ENCODE data around the gene DISC1. TPM values are rescaled to one million over a fixed set of nuclear protein-coding genes. Genes with fewer than 3 reads are reported as not detected.

Gene DISC1
- total and polyA plus RNA-seq, 2 of the 13 experiments (the other 11 are each of a cell fraction or from before 2014, with no cell fraction given) = 4.2 to 4.6 TPM

- WGBS (ENCODE audit: low lambda C conversion rate) = 92% methylated on average over 2 of the region's 4 CpGs
Measured at GRCh38 chr1:232029315-232029714, 402.7 kb downstream of the DISC1 start.

GRCh38 chr1:232031156-232031555 is 404.6 kb downstream of the DISC1 start:
- no peaks in the 10 kb centered on the region for H3K9me3 ChIP-seq (ENCODE audit: low read length)
- no peaks in the 10 kb centered on the region for H3K79me2 ChIP-seq (ENCODE audit: insufficient read depth, low read length)
- no TSS peak for BruUV-seq (replicated peaks)
- POLR2A ChIA-PET = no interaction called here
- ATAC-seq (no peak), FAIRE-seq (no peak), DNase-seq (ENCODE audit: low spot score) (no peak)
- no peaks in the 10 kb centered on the region for H3K4me1 ChIP-seq (ENCODE audit: insufficient read depth, low read length)
- in situ Hi-C loops (cut with HindIII; ENCODE audit: extremely low pct_ligation_motif_present, low pct_unique_long_range_greater_than_20kb) = no loop called here
- no peak overlapping the region for H3K27ac ChIP-seq (ENCODE audit: extremely low read length, insufficient read depth, low read length)
- no peak overlapping the region for H3K4me2 ChIP-seq (ENCODE audit: low read depth, low read length)
- intact Hi-C loops (cut with micrococcal nuclease; ENCODE audit: unreplicated experiment) = no loop called here
- H4K20me1 ChIP-seq (ENCODE audit: insufficient read depth, low read length) = no peaks in the 10 kb centered on the region
- no peaks in the 10 kb centered on the region for H3K27me3 ChIP-seq (ENCODE audit: control insufficient read depth in 1 of 2, insufficient read depth in 2 of 2, low read length in 2 of 2)
- CTCF ChIA-PET (ENCODE audit: low intra/inter-chr PET ratio, low total read pairs) = no interaction called here
- no peaks in the 10 kb centered on the region for H3K36me3 ChIP-seq (replicated peaks in 1 of 2; ENCODE audit: control insufficient read depth in 1 of 2, insufficient read depth in 2 of 2, low read length in 2 of 2)
- H3K4me3 ChIP-seq (replicated peaks in 1 of 3; ENCODE audit: insufficient read depth in 1 of 3, low read depth in 2 of 3, low read length in 3 of 3) = no peak overlapping the region
- H2AFZ ChIP-seq (ENCODE audit: low read length) = no peak overlapping the region
- H3K9ac ChIP-seq (ENCODE audit: insufficient read depth, low read depth, low read length) = no peak overlapping the region
- no peak for TF ChIP-seq IRX3 (CRISPR knock-in tag; IDR thresholded peaks at IDR 0.05; ENCODE audit: borderline replicate concordance, low read depth)

More at GRCh38 chr1:232029315-232029714, 402.7 kb downstream of the DISC1 start:
- H3K9me3 ChIP-seq (ENCODE audit: low read length) = no peaks in the 10 kb centered on the region
- DNase-seq (ENCODE audit: low spot score) (no peak), FAIRE-seq (no peak), ATAC-seq (no peak)
- BruUV-seq (replicated peaks) = no TSS peak
- TF ChIP-seq ARNTL (CRISPR knock-in tag; IDR thresholded peaks at IDR 0.05) = no peak
- no peak for TF ChIP-seq MTF2 (CRISPR knock-in tag; IDR thresholded peaks at IDR 0.05; ENCODE audit: borderline replicate concordance)
- TF ChIP-seq ESRRA (CRISPR knock-in tag; IDR thresholded peaks at IDR 0.05; ENCODE audit: low read depth) = no peak
- no peak for TF ChIP-seq TIGD3 (CRISPR knock-in tag; IDR thresholded peaks at IDR 0.05; ENCODE audit: borderline replicate concordance)
- TF ChIP-seq TAF1 (CRISPR knock-in tag; IDR thresholded peaks at IDR 0.05) = no peak
- no peak for TF ChIP-seq HOXA7 (CRISPR knock-in tag; IDR thresholded peaks at IDR 0.05)
- TF ChIP-seq ELF3 (CRISPR knock-in tag; IDR thresholded peaks at IDR 0.05) = no peak
- TF ChIP-seq GABPB1 (CRISPR knock-in tag; IDR thresholded peaks at IDR 0.05) = no peak
- TF ChIP-seq YEATS2 (CRISPR knock-in tag; IDR thresholded peaks at IDR 0.05; ENCODE audit: borderline replicate concordance) = no peak
- TF ChIP-seq ZNF781 (CRISPR knock-in tag; IDR thresholded peaks at IDR 0.05; ENCODE audit: borderline replicate concordance, not compliant biosample characterization) = no peak
- TF ChIP-seq GLI4 (CRISPR knock-in tag; IDR thresholded peaks at IDR 0.05; ENCODE audit: borderline replicate concordance) = no peak
- no peak for TF ChIP-seq ZNF775 (CRISPR knock-in tag; IDR thresholded peaks at IDR 0.05; ENCODE audit: borderline replicate concordance)
- TF ChIP-seq JUN (CRISPR knock-in tag; IDR thresholded peaks at IDR 0.05) = no peak
- TF ChIP-seq ZNF556 (CRISPR knock-in tag; IDR thresholded peaks at IDR 0.05; ENCODE audit: borderline replicate concordance) = no peak
- no peak for TF ChIP-seq ZNF501 (CRISPR knock-in tag; IDR thresholded peaks at IDR 0.05)
- no peaks in the 10 kb centered on the region for H3K36me3 ChIP-seq (replicated peaks in 1 of 2; ENCODE audit: control insufficient read depth in 1 of 2, insufficient read depth in 2 of 2, low read length in 2 of 2)
- in situ Hi-C loops (cut with HindIII; ENCODE audit: extremely low pct_ligation_motif_present, low pct_unique_long_range_greater_than_20kb) (no loop called here), intact Hi-C loops (cut with micrococcal nuclease; ENCODE audit: unreplicated experiment) (no loop called here)
- H3K27ac ChIP-seq (ENCODE audit: extremely low read length, insufficient read depth, low read length) = no peak overlapping the region
- no peaks in the 10 kb centered on the region for H4K20me1 ChIP-seq (ENCODE audit: insufficient read depth, low read length)
- ChIA-PET CTCF (ENCODE audit: low intra/inter-chr PET ratio, low total read pairs) (no interaction called here), POLR2A (no interaction called here)
- no peaks in the 10 kb centered on the region for H3K27me3 ChIP-seq (ENCODE audit: control insufficient read depth in 1 of 2, insufficient read depth in 2 of 2, low read length in 2 of 2)
- no peak overlapping the region for H2AFZ ChIP-seq (ENCODE audit: low read length)
- H3K4me2 ChIP-seq (ENCODE audit: low read depth, low read length) = no peak overlapping the region
- no peaks in the 10 kb centered on the region for H3K79me2 ChIP-seq (ENCODE audit: insufficient read depth, low read length)
- H3K4me1 ChIP-seq (ENCODE audit: insufficient read depth, low read length) = no peaks in the 10 kb centered on the region
- H3K9ac ChIP-seq (ENCODE audit: insufficient read depth, low read depth, low read length) = no peak overlapping the region
- H3K4me3 ChIP-seq (replicated peaks in 1 of 3; ENCODE audit: insufficient read depth in 1 of 3, low read depth in 2 of 3, low read length in 3 of 3) = no peak overlapping the region
